Urothelium cell line (cell line): Measurements from ENCODE around the gene MKRN1.
"Not testable (repeated sequence)": the region's sequence is repeated elsewhere in the genome, so short reads cannot be mapped to it uniquely, and the experiment has no call there.

Experiments
- DNase-seq: peaks from one replicate; pipeline ENCODE4 v3.0.0; 2011; ENCODE audit warnings: low spot score, mixed read lengths
- FAIRE-seq: peaks from 2 replicates; lab custom pipeline; 2011; peaks lifted over from hg19 to GRCh38; lab: Jason Lieb, UNC

MKRN1 gene

GRCh38 chr7:140441519-140441918, 37.8 kb downstream of the MKRN1 start:
- FAIRE-seq: no peak
- DNase-seq: no peak

GRCh38 chr7:140440593-140440992, 38.7 kb downstream of the MKRN1 start:
- no peak for DNase-seq
- FAIRE-seq: no peak

- DNase-seq: no peak
- FAIRE-seq: no peak
Measured at GRCh38 chr7:140439359-140439758, 39.9 kb downstream of the MKRN1 start.

GRCh38 chr7:140435252-140435895, 43.9 kb downstream of the MKRN1 start:
- DNase-seq (no peak), FAIRE-seq (no peak)

- FAIRE-seq (no peak), DNase-seq (no peak)
Measured at GRCh38 chr7:140433396-140433795, 45.9 kb downstream of the MKRN1 start.

GRCh38 chr7:140426130-140426529, 53.2 kb downstream of the MKRN1 start:
- FAIRE-seq: no peak

GRCh38 chr7:140425718-140426117, 53.6 kb downstream of the MKRN1 start:
- FAIRE-seq (no peak), DNase-seq (no peak)

More at GRCh38 chr7:140426130-140426529, 53.2 kb downstream of the MKRN1 start:
- DNase-seq: no peak

GRCh38 chr7:140423501-140423900, 55.8 kb downstream of the MKRN1 start:
- DNase-seq: no peak
- no peak for FAIRE-seq

- FAIRE-seq (no peak), DNase-seq (no peak)
Measured at GRCh38 chr7:140421521-140421920, 57.8 kb downstream of the MKRN1 start.

GRCh38 chr7:140418653-140419052, 60.7 kb downstream of the MKRN1 start:
- FAIRE-seq (no peak), DNase-seq (no peak)

- FAIRE-seq: not testable (repeated sequence)
Measured at GRCh38 chr7:140418156-140418472, 61.2 kb downstream of the MKRN1 start.

GRCh38 chr7:140417456-140418155, 61.7 kb downstream of the MKRN1 start:
- FAIRE-seq (no peak), DNase-seq (no peak)

More at GRCh38 chr7:140418156-140418472, 61.2 kb downstream of the MKRN1 start:
- not testable (repeated sequence) for DNase-seq

GRCh38 chr7:140416560-140416959, 62.7 kb downstream of the MKRN1 start:
- FAIRE-seq (no peak), DNase-seq (no peak)

- DNase-seq, FAIRE-seq: not testable (repeated sequence)
Measured at GRCh38 chr7:140415816-140416215, 63.5 kb downstream of the MKRN1 start.

GRCh38 chr7:140415361-140415760, 63.9 kb downstream of the MKRN1 start:
- FAIRE-seq (no peak), DNase-seq (no peak)

- DNase-seq: no peak
- no peak for FAIRE-seq
Measured at GRCh38 chr7:140404565-140405065, 74.7 kb downstream of the MKRN1 start.

- FAIRE-seq: no peak
- DNase-seq: no peak
Measured at GRCh38 chr7:140403878-140404564, 75.3 kb downstream of the MKRN1 start, which contains the start of gene RAB19. Gene RAB19, plus strand, starts transcription at chr7:140404058. Its CDS starts 3,589 bp downstream, at chr7:140407647.
